IPS DF 4.7 (cell line): Measurements from ENCODE around the gene APLF.
"Not testable (repeated sequence)": the region's sequence is repeated elsewhere in the genome, so short reads cannot be mapped to it uniquely, and the experiment has no call there.

ENCODE experiments used
- DNase-seq: peaks from one replicate; pipeline ENCODE4 v3.0.0-alpha.2; 2013; ENCODE audit warnings: low spot score; ENCODE audit errors: extremely low read depth

The APLF gene

DNA sequence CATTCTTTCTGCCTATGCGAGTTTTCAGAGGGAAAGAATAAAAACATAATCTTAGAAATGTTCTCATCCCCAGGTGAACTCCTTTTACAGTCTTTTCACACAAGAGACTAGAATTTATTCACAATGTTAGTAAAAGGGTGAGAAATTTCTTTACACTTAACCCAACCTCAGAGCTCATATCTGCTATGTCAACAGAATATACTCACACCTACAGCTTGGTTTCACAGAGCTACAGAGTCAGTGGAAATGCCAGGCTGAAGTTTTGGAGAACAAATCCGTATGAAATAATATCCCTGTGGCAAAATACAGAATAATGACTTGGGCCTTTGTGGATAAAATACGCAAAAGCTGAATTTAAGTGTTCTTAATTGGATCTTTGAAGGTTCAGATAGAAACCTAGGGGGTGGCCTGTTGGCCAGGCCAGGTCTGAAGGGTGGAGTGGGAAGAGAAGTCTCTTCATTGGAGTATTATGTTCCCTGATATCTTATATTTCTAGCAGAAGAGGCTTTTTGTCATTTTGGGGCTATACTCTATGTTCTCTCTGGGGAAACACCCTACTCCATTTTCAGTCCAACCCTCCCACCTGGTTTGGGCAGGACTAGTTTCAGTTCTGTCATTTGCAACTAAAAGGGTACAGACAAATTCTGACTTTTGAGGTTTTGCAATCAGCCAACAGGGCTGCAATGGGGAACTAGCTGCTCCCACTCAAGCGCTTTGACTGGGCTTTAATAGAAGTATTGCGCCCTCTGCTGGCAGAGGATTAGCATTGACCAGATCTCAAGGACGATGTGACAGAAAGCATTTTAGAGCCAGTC lies 26.0 kb upstream of the APLF start:
- no peak for DNase-seq

DNA sequence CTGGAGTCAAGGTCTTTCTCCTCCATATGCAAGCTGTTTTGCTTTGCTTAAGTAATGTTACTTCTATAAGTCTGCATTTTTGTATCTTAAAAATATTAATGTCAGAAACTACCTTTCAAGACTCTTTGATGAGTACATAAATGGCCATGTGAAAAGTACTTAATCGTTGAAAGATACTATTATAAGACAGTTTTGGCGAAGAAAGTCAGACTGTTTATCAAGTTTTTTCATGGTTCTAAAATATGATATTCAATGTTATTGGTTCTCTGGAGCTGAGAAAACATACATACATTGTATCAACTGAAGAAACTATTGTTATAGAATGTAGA lies 25.4 kb upstream of the APLF start:
- DNase-seq = no peak

DNA sequence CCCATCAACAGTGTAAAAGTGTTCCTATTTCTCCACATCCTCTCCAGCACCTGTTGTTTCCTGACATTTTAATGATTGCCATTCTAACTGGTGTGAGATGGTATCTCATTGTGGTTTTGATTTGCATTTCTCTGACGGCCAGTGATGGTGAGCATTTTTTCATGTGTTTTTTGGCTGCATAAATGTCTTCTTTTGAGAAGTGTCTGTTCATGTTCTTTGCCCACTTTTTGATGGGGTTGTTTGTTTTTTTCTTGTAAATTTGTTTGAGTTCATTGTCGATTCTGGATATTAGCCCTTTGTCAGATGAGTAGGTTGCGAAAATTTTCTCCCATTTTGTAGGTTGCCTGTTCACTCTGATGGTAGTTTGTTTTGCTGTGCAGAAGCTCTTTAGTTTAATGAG lies 21.0 kb upstream of the APLF start:
- not testable (repeated sequence) for DNase-seq

DNA sequence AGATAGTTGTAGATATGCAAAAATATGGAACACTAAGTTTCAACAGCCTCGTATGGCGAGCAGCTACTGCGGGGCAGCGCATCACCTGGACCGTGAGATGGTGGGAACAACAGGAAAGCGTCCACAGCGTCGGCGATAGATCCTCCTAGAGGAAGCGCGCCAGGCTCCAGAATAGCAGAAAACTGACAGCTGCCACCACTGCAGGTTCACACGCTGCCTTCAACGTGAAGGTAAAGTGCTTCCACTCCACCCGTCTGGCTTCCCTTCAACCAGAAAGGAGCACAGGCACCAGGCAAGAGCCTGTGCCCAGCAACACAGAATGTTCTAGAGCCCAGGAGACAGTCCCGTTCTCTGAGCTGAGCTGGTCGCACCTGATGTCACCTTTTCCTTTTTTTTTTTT lies 20.3 kb upstream of the APLF start:
- DNase-seq = no peak

DNA sequence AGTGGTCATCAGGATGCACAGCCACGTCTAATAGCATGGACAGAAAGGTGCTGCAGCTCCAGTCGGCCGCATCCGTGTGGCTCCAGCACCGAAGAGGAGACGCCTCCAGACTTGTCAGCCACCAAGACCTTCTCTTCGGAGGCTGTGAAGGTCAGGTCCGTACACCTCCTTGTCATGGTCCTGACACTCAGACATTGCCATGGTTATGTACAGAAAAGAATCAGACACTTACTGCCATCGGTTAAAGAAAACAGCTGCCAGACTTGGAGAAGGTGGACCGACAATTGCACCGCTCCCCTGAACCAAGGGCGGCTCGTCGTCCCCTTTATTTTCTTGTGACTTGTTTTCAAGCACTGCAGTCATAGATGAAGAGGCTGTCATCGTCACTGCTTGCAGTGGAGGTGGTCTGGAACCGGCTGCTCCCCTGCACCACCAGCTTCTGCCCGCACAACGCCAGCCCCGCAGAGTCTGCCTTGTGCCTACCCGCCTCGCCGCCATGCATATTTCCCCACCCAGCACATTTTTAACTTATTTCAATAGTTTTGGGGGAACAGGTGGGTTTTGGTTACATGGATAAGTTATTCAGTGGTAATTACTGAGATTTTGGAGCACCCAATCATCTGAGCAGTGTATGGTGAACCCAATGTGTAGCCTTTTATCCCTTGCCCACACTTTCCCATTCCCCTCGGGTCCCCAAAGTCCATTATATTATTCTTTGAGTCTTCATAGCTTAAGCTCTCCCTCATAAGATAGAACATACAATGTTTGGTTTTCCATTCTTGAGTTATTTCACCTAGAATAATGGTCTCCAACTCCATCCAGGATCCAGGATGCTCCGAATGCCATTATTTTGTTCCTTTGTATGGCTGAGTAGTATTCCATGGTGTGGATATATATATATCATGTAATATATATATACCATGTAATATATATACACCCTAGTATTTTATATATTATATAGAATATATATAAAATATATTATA lies 18.4 kb upstream of the APLF start:
- no peak for DNase-seq

DNA sequence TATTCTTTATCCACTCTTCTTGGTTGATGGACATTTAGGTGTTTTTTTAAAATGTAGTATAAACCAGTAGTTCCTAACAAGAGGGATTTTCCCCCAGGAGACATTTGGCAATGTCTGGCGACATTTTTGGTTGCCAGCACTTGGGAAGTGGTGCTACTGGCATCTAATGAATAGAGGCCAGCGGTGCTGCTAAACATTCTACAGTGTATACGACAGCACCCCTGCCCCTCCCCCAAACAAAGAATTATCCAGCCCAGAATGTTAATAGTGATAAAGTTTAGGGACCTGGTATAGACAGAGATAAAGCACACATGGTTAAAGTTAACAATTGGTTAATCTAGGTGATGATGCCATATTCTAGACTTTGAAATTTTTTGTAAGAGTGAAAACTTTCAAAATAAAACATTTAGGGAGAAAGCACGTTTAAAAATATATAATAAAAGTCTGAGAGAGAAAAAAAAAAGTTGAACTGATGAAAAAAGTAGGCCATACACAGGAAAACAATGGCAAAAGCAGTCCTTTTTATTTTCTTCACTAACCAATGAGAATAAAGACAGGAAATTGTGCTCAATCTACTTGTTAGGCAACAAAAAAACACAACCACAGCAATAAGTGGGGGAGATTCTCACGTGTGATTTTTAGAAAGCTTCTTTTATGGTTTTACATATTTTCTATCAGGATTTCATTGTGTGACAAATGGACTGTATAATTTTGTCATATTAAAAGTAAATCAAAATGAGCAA lies 15.1 kb upstream of the APLF start:
- DNase-seq = no peak

DNA sequence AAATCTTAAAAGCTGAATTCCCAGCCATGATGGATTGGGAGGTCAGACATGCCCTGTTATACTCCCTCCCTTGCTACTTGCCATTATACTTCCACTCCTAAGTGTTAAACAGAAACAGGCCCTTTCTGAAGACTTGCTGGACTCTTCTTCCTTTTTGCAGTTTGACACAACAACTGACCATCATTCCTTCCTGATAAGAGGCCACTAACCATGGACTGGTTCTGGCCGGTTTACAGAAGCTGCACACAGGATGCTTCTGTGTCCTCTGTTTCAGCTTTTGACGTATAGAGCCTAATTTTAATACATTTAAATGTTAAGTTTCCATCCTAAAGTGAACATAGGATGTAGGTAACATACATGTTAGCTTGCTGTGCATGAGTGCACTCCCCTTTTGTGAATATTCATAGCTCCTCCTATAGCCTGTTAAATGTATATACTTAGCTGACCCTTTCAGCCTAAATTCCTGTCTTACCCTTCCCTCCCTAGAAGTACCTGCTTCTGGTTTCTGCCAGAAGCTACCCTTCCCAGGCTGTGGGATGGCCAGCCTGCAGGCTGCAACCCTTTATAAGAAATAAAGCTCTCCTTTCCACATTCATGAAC lies 13.5 kb upstream of the APLF start:
- DNase-seq = no peak

DNA sequence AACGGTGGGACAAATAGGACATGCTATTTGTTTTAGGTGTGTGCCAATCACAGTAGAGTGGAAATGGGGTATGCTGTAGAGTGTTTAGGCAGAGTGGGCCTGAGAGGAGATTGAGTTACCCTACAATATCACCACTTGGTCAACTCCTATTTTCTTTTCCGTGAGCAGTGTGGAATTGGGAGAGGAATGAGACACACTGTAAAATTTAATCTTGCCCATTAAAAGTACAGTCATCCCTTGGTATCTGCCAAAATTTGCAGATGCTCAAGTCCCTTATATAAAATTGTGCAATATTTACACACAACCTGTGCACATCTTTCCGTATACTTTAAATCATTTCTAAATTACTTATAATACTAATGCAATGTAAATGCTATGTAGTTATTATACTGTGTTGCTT lies 12.7 kb upstream of the APLF start:
- DNase-seq = no peak

DNA sequence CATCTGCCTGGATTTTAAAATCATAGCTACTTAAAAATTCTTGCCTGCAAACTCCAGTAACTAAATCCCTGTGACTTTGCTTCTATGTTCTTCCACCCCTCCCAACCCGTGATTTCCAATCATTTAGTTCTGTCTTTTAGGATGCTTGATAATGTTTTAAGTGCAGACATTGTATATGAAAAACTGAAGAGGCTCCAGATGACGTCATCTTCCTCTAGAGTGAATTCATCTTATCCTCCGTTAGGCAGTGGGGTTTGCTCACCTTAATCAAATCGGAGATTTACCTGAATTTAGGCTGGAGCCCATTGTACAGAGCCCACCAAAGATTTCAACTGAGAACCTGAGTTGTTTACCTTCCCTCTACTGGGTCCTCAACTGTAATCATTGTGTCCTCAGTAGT lies 11.2 kb upstream of the APLF start:
- DNase-seq = no peak

DNA sequence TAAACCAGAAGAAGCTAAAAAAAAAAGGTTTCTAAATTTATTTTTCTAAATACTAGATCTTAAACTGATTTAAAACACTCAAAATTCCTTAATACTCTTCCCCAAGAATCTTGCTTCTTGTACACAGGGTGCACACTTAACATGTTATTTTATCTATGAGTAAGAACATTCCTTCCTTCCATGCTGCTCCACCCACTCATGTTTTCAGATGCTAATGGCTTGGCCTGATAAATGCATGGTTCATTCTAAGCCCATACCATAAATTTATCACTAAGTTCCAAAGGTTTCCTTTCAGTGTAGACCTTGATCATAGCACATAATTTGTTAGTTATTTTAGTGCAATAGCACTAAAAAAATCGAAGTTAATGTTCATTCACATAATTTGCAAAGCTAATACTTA lies 8.4 kb upstream of the APLF start:
- DNase-seq = no peak

DNA sequence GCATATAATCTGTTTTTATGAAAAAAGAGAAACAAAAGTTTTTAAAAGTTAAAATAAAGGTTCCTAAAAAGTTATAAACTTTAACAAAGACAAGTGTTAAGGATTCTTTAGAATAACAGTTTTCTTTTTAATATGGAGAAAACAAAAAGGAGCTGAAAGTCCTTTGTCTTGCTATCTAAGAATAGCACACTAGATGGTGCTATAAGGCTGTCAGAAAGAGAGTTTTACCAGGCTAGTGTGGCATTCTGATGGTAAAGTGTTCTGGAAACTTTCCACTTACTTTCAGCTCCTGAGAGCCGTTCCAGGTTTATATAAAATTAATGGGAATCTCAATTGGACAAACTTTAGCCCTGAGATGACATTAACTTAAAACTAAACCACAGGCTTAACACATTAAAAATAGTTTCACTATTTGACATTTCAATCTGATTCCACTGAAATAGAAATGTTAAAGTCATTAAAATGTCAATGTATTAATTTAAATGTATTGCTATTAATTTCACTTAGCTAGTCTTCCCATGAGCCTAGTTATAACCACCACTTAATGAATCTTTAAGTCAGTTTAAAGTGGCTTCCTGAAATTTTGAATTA lies 4.0 kb upstream of the APLF start:
- DNase-seq = no peak

DNA sequence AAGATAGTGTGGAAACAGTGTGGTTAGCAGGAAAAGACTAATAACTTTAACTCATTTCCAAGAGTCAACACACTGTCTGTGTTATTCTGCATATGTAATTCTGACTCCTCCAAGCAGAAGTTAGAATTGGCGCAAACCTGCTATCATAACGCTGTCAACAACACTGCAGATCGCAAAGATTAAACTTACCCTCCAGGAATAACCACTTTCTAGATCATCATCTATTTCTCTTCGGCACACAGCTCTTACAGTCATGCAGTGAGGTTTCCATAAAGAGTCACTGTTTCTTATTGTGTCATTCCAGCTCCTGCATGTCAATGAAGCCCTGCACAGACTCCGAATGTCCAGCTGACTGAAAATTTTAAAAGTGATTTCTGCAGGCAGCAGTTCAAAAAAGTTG lies 2.7 kb upstream of the APLF start:
- DNase-seq = no peak

DNA sequence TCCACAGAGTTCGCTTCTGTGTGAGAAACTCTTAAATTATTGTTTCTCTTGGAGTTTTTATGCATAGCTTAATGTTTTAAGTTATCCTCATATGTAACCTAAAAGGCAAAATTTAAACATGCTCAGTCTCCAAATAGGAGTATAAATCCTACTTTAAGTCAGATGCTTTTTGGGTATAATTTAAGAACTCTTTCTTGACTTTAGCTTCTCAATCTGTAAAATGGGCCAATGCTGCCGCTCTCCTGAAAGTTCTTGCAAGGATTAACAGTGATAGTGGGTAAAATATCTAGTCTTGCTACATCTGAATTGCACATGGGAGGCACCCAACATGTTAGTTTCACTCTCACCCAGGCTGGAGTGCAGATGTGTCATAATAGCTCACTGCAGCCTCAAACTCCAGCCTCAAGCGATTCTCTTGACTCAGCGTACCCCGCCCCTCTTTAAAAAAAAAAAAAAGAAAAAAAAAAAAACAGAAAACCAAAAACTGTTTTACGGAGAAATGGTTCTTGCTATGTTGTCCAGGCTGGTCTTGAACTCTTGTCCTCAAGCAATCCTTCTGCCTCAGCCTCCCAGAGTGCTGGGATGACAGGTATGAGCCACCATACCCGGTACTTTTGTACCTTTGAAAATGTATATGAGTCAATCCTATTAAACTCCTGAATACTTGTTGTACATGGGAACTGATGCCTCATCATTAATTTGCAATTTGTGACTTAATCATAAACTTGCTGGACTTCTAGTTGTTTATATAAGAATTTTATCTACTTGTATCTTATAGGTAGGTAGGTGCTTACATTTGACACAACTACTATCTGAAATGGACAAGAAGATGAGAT lies 2.1 kb upstream of the APLF start:
- DNase-seq = no peak

DNA sequence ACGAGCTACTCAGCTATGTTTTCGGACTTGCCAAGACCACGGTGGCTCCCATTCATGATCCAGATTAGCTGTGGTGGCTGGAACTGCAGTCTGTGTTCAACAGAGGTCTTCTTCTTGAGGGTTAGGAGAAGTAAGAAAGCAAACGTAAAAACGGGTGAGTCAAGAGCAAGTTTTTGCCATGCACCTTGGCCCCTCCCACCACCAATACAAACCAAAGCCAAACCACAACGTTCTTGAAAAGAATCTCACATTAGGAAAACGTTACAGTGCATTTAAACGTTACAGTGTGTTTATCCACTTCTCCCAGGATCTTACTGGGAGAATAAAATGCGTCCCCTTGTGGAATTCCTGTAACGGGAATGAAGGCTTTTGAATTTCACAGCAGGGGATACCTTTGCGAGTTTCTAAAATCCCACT lies 1.0 kb upstream of the APLF start:
- no peak for DNase-seq

DNA sequence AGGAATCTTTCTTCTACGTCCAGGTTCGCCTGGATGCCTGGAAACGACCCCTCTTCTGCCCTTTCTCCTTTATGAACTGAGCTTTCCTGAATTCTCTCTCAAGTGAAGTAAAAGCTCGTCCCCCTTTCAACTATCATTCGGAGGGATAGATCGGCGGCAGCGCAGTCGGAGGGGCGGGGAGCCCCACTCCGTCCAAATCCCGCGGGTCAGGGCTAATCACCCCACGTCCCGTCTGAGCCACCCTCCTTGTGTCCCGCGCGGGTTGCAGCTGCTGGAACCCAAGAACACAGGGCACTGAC lies 658 bp upstream of the APLF start:
- no peak for DNase-seq

DNA sequence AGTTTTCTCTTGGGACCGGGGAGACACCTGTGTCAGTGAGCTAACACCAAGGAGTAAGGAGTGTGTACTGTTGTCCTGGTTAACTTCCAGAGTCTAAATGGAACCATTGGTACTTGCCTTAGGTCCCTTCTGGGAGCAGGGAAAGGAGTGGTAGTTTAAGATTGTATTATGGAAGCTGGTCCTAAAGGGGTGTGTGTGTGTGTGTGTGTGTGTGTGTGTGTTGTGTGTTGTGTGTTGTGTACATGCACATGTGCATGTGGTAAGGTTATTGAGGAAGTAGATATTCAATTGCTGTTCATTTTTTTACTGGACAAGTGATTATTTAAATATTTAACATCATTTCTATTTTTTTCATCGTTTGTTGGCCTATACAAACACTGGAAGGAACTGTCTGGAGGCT lies 1.4 kb downstream of the APLF start:
- DNase-seq = no peak

DNA sequence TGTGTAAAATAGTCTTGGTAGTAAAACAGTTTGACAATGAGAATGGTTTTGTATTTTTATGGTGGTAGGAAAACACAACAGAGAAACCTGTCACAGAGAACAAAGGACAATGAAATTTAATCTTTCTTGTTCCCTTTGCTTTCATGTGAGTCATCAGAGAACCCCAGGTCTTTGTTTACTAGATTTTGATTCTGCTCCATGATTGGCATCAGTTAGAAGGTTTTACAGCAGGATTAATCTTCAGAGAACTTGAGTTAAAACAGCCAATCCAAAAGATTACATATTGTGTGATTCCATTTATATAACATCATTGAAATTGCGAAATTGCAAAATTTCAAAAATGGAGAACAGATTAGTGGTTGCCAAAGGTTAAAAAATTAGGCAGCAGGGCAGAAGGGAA lies 2.5 kb downstream of the APLF start:
- no peak for DNase-seq

DNA sequence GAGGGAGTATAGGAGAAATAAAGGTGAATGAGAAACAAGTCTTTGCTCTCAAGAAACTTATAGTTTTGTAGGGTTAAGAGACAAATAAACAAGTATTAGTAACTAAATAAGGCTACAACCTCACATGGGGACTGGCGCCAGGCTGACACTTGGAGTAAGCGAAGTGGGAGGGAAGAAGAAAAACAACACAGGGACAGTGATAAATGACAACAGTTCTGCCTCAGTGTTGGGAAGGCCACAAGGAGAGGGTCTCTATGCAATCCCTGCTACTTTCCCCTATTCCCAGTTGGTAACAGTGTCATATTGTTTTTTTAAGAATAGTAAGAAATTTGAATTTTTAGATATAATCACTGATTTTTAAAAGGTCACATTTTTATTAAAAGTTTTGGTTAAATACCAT lies 4.0 kb downstream of the APLF start:
- DNase-seq = no peak

DNA sequence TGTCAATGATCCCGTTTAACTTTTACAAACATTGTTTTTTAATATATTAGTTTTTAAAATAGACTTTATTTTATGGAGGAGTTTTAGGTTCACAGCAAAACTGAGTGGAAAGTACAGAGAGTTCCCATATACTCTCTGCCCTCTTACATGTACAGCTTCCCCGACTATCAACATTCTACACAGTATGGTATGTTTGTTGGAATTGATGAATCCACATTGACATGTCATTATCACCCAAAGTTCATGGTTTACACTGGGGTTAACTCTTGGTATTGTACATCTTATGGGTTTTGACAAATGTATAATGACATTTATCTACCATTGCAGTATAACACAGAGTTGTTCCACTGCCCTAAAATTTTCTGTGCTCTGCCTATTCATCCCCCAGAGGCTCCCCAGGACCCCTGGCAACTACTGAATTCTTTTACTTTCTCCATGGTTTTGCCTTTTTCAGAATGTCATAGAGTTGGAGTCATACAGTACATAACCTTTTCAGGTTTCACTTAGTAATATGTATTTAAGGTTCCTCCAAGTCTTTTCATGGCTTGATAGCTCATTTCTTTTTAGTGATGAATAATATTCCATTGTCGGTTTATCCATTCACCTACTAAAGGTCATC lies 5.5 kb downstream of the APLF start:
- DNase-seq = no peak

DNA sequence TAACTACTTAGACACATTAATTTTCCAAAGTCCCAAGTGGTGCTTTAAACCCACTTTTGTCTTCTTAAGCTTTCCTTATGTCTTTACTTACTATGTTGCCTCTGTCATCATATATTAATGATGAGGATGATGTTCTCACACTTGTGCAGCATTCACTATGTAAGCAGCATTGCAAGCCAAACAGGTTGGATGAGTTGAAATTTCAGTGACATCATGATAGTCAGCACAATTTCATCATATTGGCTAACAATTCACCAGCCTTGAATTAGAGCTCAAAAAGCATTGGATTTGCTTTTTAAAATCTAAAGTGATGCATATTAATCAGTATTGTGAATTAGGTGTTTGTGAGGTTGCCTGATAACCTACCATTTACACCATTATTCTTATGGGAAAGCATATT lies 7.7 kb downstream of the APLF start:
- DNase-seq = no peak
